Activated B cell treated with CpG ODN at 0.5 μM for 24 hours (primary cell): ENCODE data around the gene DIS3L2. TPM values are rescaled to one million over a fixed set of nuclear protein-coding genes. Genes with fewer than 3 reads are reported as not detected.

Source experiments
- ATAC-seq: fragments of 200-7000 bp; cut with Tn5 transposase; one replicate; pipeline ENCODE4 v1.10.0; 2021; ENCODE audit warnings: low read depth, mild to moderate bottlenecking, moderate library complexity
- CTCF ChIA-PET: fragments of 350-600 bp; sonication (Branson Sonifier 250); formaldehyde crosslinking; loops from one replicate; lab custom pipeline; 2021; ENCODE audit warnings: antibody characterized with exemption; lab: Charles Lee
- POLR2A ChIA-PET: fragments of 350-600 bp; sonication (Branson Sonifier 250); formaldehyde crosslinking; loops from one replicate; lab custom pipeline; 2021; ENCODE audit warnings: antibody characterized with exemption; lab: Charles Lee
- DNase-seq: peaks from one replicate; pipeline ENCODE4 v3.0.0; 2022
- H3K27ac Mint-ChIP-seq: one replicate; pipeline ENCODE4 v1.8.0; 2020; ENCODE audit warnings: mixed read lengths
- H3K27me3 Mint-ChIP-seq: one replicate; pipeline ENCODE4 v1.8.0; 2021; ENCODE audit warnings: mixed read lengths
- H3K36me3 Mint-ChIP-seq: one replicate; pipeline ENCODE4 v1.8.0; 2021; ENCODE audit warnings: low read depth, mixed read lengths
- H3K4me1 Mint-ChIP-seq: one replicate; pipeline ENCODE4 v1.8.0; 2021; ENCODE audit warnings: mixed read lengths
- H3K4me3 Mint-ChIP-seq: one replicate; pipeline ENCODE4 v1.8.0; 2020; ENCODE audit warnings: mild to moderate bottlenecking, mixed read lengths
- H3K9me3 Mint-ChIP-seq: one replicate; pipeline ENCODE4 v1.8.0; 2020; ENCODE audit warnings: mixed read lengths
- intact Hi-C: fragments of 100-400 bp; cut with micrococcal nuclease; formaldehyde crosslinking; loops from one replicate; pipeline ENCODE4 v1.15.1; 2024
- total RNA-seq: library from RNA; stranded (reverse); gene quantifications from 2 replicates; pipeline ENCODE4 v1.2.3, GENCODE V29; 2022
- TF ChIP-seq, protein P1 (sequence below): fragments of 200-600 bp; IDR thresholded peaks from one replicate; pipeline ENCODE4 v1.8.0; 2022; ENCODE audit warnings: antibody characterized with exemption, mild to moderate bottlenecking

The DIS3L2 gene
- total RNA-seq, 1 donor from 2014 or later, result 65.9 TPM

DNA sequence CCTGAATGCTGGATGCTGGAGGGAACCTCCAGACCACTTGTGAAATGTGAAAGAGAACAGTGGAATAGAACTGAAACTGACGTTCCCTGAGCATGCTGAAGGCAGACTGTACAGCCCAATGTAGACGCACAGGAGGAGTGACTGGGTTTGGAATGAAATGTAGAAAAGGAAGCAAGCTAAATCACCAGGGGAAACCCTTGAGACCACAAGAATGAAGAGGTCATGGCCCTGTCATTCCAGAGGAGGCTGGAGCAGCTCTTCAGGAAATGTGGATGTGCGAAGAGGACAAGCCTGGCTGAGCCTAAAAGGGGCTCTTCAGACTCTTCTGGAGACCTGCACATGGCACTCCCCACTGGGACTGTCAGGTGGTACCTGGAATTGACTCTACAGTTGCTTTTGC is 298.6 kb downstream of the DIS3L2 start:
- no peak overlapping the region for H3K4me3 Mint-ChIP-seq
- CTCF ChIA-PET, result no interaction called here
- H3K27ac Mint-ChIP-seq, result no peak overlapping the region
- H3K36me3 Mint-ChIP-seq, result peaks cover 82% of the 10 kb centered on the region
- ATAC-seq (no peak), DNase-seq (no peak)
- intact Hi-C loops, result no loop called here
- no peaks in the 10 kb centered on the region for H3K9me3 Mint-ChIP-seq
- POLR2A ChIA-PET, result no interaction called here
- TF ChIP-seq, protein P1, sequence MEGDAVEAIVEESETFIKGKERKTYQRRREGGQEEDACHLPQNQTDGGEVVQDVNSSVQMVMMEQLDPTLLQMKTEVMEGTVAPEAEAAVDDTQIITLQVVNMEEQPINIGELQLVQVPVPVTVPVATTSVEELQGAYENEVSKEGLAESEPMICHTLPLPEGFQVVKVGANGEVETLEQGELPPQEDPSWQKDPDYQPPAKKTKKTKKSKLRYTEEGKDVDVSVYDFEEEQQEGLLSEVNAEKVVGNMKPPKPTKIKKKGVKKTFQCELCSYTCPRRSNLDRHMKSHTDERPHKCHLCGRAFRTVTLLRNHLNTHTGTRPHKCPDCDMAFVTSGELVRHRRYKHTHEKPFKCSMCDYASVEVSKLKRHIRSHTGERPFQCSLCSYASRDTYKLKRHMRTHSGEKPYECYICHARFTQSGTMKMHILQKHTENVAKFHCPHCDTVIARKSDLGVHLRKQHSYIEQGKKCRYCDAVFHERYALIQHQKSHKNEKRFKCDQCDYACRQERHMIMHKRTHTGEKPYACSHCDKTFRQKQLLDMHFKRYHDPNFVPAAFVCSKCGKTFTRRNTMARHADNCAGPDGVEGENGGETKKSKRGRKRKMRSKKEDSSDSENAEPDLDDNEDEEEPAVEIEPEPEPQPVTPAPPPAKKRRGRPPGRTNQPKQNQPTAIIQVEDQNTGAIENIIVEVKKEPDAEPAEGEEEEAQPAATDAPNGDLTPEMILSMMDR, result no peak
- H3K27me3 Mint-ChIP-seq, result no peaks in the 10 kb centered on the region
- no peaks in the 10 kb centered on the region for H3K4me1 Mint-ChIP-seq

DNA sequence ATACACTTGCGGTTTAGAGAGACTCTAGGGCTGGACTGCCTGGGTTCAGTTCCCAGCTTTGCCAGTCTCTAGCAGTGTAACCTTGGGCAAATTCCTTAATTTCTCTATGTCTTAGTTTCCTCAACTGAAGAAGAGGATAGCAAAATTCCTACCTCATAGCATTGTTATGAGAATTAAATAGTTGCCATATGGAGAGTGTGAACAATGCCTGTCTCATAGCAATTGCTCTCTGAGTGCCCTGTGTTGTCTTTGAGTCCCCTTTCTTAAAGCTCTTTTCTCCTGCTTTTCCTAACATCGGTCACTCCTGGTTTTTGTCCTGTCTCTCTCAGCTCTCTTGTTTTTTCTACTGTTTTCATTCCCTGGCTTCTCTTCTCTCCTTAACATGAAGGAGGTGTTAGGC is 300.3 kb downstream of the DIS3L2 start:
- Mint-ChIP-seq H3K9me3 (no peaks in the 10 kb centered on the region), H3K36me3 (peaks cover 88% of the 10 kb centered on the region), H3K27me3 (no peaks in the 10 kb centered on the region), H3K4me1 (no peaks in the 10 kb centered on the region), H3K27ac (no peak overlapping the region), H3K4me3 (no peak overlapping the region)
- ChIA-PET POLR2A (no interaction called here), CTCF (no interaction called here)
- DNase-seq, result no peak
- intact Hi-C loops, result no loop called here
- TF ChIP-seq, protein P1, result no peak
- ATAC-seq, result no peak

DNA sequence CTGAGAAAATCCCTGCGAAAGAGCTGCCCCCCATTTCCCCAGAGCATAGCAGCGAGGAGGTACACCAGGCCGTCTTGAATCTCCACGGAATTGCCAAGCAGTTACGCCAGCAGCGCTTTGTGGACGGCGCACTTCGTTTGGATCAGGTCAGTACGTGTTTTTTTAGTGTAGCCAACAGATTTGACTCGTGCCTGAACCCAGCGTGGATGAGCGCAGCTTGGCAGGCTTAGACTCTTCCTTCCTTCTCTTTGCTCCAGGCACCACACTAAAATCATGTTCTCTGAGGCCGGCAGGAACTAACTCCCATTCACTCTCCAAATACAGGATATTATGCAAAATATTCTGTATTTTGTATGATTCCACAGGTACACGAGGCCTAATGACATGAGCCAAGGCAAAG is 301.8 kb downstream of the DIS3L2 start:
- Mint-ChIP-seq H3K36me3 (peaks cover 80% of the 10 kb centered on the region), H3K9me3 (no peaks in the 10 kb centered on the region), H3K4me3 (no peak overlapping the region), H3K27ac (no peak overlapping the region), H3K4me1 (no peaks in the 10 kb centered on the region), H3K27me3 (no peaks in the 10 kb centered on the region)
- DNase-seq (no peak), ATAC-seq (no peak)
- intact Hi-C loops, result no loop called here
- CTCF ChIA-PET, result no interaction called here
- TF ChIP-seq, protein P1, result no peak
- POLR2A ChIA-PET, result no interaction called here

DNA sequence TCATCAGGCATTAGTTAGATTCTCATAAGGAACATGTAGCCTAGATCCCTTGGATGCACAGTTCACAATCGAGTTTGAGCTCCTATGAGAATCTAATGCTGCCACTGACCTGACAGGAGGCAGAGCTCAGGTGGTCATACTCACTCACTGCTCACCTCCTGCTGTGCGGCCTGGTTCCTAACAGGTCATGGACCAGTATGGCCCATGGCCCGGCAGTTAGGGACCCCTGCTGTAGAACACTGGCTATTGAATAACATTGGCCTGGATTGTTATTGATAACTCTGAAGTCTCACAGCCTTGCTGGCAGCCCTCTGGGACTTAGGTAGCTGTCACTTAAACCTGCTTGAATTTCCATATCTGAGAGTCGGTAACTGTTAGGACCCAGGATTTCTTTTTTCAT is 302.6 kb downstream of the DIS3L2 start:
- Mint-ChIP-seq H3K9me3 (no peaks in the 10 kb centered on the region), H3K27me3 (no peaks in the 10 kb centered on the region), H3K36me3 (peaks cover 82% of the 10 kb centered on the region), H3K4me3 (no peak overlapping the region), H3K4me1 (no peaks in the 10 kb centered on the region), H3K27ac (no peak overlapping the region)
- intact Hi-C loops, result no loop called here
- CTCF ChIA-PET, result no interaction called here
- TF ChIP-seq, protein P1, result no peak
- DNase-seq, result no peak
- ATAC-seq, result no peak
- POLR2A ChIA-PET, result no interaction called here

DNA sequence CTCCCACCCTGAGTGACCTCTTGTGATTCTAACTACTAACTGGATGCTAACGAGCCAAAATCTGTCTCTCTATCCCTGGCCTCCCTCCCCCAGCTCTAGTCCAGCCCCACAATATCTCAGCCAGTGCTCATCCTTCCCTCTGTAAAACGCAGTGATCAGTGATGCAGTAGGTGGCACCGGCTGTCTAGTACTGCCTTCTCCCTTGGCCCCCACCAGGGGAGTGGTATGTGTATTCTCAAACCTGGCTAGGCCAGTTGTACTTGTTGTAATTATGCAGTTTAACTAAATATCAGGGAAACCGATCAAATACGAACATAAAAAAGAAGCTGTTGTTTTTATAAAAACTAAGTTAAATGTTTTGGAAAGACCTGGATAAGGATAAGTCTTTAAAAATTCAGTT is 303.8 kb downstream of the DIS3L2 start:
- Mint-ChIP-seq H3K4me1 (no peaks in the 10 kb centered on the region), H3K9me3 (no peaks in the 10 kb centered on the region), H3K27me3 (no peaks in the 10 kb centered on the region), H3K36me3 (peaks cover 78% of the 10 kb centered on the region), H3K4me3 (no peak overlapping the region), H3K27ac (no peak overlapping the region)
- DNase-seq, result no peak
- TF ChIP-seq, protein P1, result no peak
- intact Hi-C loops, result no loop called here
- ChIA-PET CTCF (no interaction called here), POLR2A (no interaction called here)
- ATAC-seq, result no peak
